Measurements from ENCODE around the gene CLGN. TPM values are rescaled to one million over a fixed set of nuclear protein-coding genes. Genes with fewer than 3 reads are reported as not detected.

CLGN gene
- total RNA-seq, 1 experiment from 2014 or later, result 10.7 TPM

DNA sequence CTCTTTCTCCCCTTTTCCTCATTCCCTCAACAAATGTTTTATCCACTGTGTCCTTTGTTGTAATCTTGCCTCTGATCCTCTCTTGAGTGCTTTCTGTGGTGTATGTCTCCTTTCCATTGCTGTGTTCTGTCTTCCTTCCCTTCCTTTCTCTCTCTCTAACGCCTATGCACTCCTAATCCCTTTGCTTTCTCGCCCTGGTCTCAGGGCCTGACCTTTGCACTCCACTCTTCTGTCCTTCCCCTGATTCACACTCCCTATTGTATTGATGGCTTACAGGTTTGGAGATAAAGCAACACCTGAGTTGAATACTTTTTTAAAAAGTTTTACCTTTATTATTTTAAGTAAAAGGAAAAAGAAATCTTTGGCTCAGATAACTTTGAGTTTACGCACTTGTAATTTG is 69.6 kb downstream of the CLGN start:
- CTCF ChIA-PET, result interaction anchor here (0.6 to 5.8 kb wide), 8 partner anchors 8 to 494 kb away, joined by 3 to 99 read pairs (median 36); no protein-coding TSS in a partner anchor
- no peak overlapping the region for H3K27ac Mint-ChIP-seq (ENCODE audit: low read depth, unreplicated experiment)
- no peaks in the 10 kb centered on the region for H3K36me3 Mint-ChIP-seq (ENCODE audit: insufficient read depth, unreplicated experiment)
- TF ChIP-seq, protein P1, sequence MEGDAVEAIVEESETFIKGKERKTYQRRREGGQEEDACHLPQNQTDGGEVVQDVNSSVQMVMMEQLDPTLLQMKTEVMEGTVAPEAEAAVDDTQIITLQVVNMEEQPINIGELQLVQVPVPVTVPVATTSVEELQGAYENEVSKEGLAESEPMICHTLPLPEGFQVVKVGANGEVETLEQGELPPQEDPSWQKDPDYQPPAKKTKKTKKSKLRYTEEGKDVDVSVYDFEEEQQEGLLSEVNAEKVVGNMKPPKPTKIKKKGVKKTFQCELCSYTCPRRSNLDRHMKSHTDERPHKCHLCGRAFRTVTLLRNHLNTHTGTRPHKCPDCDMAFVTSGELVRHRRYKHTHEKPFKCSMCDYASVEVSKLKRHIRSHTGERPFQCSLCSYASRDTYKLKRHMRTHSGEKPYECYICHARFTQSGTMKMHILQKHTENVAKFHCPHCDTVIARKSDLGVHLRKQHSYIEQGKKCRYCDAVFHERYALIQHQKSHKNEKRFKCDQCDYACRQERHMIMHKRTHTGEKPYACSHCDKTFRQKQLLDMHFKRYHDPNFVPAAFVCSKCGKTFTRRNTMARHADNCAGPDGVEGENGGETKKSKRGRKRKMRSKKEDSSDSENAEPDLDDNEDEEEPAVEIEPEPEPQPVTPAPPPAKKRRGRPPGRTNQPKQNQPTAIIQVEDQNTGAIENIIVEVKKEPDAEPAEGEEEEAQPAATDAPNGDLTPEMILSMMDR (IDR thresholded peaks at IDR 0.05; ENCODE audit: unreplicated experiment), result no peak
- H3K27me3 Mint-ChIP-seq (ENCODE audit: insufficient read depth, unreplicated experiment), result peaks cover 13% of the 10 kb centered on the region
- H3K9me3 Mint-ChIP-seq (ENCODE audit: unreplicated experiment), result no peaks in the 10 kb centered on the region
- no peak for DNase-seq (ENCODE audit: unreplicated experiment)
- POLR2A ChIA-PET, result no interaction called here
- peaks cover 8% of the 10 kb centered on the region for H3K4me1 Mint-ChIP-seq (ENCODE audit: insufficient read depth, unreplicated experiment)
- BruUV-seq (replicated peaks), result no TSS peak
- H3K4me3 Mint-ChIP-seq (ENCODE audit: unreplicated experiment), result no peak overlapping the region
- intact Hi-C loops (cut with micrococcal nuclease), result no loop called here

DNA sequence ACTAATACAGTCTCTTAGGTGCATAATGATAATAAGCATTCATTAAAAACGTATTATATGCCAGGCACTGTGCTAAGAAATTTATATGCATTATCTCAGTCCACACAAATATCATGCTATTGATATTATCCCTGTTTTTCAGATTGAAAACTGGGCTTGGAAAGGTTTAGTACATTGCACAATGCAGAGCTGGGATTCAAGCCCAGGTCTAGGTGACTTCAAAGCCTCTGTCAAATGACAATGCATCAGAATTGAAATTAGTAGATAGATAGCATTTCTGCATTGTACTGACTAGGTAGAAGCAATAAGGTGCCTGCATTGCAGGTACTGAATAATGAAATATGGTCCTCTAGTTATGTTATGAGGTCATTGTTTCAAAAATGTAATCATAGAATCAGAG is 72.2 kb downstream of the CLGN start:
- POLR2A ChIA-PET, result no interaction called here

DNA sequence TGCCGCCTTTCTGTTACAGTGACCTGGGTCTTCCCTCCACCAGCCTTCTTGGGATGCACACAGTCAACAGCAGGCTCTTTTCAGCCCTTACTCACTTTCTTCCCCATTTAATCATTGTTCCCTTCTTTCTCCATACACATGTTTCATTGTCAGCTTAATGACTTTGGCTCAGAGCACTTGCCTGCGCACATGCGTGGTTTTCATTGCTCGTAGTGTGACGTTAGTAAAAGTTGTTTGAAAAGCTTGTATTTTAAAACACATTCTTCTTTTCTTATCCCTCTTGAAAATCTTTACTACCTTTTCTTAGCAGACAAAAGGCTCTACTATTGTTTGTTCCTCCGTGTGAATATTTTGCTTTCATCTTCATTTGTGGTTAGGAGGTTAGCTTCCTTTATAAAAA is 73.7 kb downstream of the CLGN start:
- BruUV-seq (replicated peaks), result no TSS peak
- POLR2A ChIA-PET, result interaction anchor here (0.7 kb wide), 1 partner anchor 23 kb away, joined by 4 read pairs; no protein-coding TSS in a partner anchor
- H3K36me3 Mint-ChIP-seq (ENCODE audit: insufficient read depth, unreplicated experiment), result no peaks in the 10 kb centered on the region
- H3K9me3 Mint-ChIP-seq (ENCODE audit: unreplicated experiment), result no peaks in the 10 kb centered on the region
- H3K4me3 Mint-ChIP-seq (ENCODE audit: unreplicated experiment), result no peak overlapping the region
- H3K27me3 Mint-ChIP-seq (ENCODE audit: insufficient read depth, unreplicated experiment), result peaks cover 27% of the 10 kb centered on the region
- TF ChIP-seq, protein P1 (IDR thresholded peaks at IDR 0.05; ENCODE audit: unreplicated experiment), result no peak
- CTCF ChIA-PET, result interaction anchor here (0.6 to 0.7 kb wide), 2 partner anchors 168 to 552 kb away, joined by 4 read pairs; no protein-coding TSS in a partner anchor
- DNase-seq (ENCODE audit: unreplicated experiment), result no peak
- H3K4me1 Mint-ChIP-seq (ENCODE audit: insufficient read depth, unreplicated experiment), result no peaks in the 10 kb centered on the region
- no peak overlapping the region for H3K27ac Mint-ChIP-seq (ENCODE audit: low read depth, unreplicated experiment)
- intact Hi-C loops (cut with micrococcal nuclease), result no loop called here

More for the DNA sequence above, 72.2 kb downstream of the CLGN start:
- BruUV-seq (replicated peaks), result no TSS peak
- intact Hi-C loops (cut with micrococcal nuclease), result no loop called here
- Mint-ChIP-seq H3K36me3 (ENCODE audit: insufficient read depth, unreplicated experiment) (no peaks in the 10 kb centered on the region), H3K27me3 (ENCODE audit: insufficient read depth, unreplicated experiment) (peaks cover 15% of the 10 kb centered on the region), H3K4me1 (ENCODE audit: insufficient read depth, unreplicated experiment) (peaks cover 8% of the 10 kb centered on the region), H3K9me3 (ENCODE audit: unreplicated experiment) (no peaks in the 10 kb centered on the region), H3K4me3 (ENCODE audit: unreplicated experiment) (no peak overlapping the region), H3K27ac (ENCODE audit: low read depth, unreplicated experiment) (no peak overlapping the region)
- CTCF ChIA-PET, result no interaction called here
- no peak for DNase-seq (ENCODE audit: unreplicated experiment)
- TF ChIP-seq, protein P1 (IDR thresholded peaks at IDR 0.05; ENCODE audit: unreplicated experiment), result no peak

DNA sequence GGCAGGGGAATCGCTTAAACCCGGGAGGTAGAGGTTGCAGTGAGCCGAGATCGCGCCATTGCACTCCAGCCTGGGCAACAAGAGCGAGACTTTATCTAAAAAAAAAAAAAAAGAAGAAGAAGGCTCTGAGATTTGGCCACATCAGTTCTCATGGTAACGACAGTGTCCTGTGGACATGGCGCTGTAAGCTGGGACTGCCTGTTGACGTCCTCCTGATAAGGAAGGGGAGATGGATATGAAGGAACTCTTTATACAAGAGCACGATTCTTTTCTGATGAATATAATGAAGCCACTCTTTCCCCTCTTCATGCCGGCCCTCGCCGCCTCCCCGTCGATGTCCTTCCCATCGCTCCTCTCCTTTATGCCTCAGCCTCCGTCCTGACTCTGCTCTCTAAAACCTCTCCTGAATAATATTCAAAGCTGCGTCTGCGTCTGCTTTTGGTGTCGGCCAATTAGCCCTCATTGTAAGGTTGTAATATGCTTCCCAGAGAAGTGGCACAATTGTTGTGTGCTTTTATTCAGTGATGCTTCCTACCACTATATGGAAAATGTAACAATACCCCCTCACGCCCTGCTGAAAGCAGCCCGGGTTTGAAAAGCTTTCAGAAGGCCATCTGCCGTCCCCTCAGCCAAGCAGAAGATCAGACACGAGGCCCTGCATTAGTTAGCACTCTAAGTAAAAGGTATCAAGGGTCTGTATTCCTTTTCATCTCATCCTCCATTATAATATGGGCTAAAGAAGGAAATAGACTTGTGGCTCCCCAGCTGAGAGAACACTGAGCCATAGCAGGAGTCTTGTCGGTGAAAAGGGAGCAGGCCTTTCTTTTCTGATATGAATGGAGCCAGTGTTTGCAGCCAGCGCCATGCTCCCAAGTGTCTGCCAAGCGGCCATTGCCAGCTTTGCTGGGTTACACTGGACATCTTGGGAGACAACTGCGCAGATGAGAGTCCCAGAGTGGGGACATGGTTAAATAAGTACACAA is 76.1 kb downstream of the CLGN start:
- POLR2A ChIA-PET, result interaction anchor here (1.6 kb wide), 1 partner anchor 22 kb away, joined by 4 read pairs; no protein-coding TSS in a partner anchor

More for the DNA sequence above, 76.1 kb downstream of the CLGN start:
- DNase-seq (ENCODE audit: unreplicated experiment), result no peak
- Mint-ChIP-seq H3K36me3 (ENCODE audit: insufficient read depth, unreplicated experiment) (no peaks in the 10 kb centered on the region), H3K27ac (ENCODE audit: low read depth, unreplicated experiment) (no peak overlapping the region), H3K27me3 (ENCODE audit: insufficient read depth, unreplicated experiment) (peaks cover 15% of the 10 kb centered on the region), H3K4me1 (ENCODE audit: insufficient read depth, unreplicated experiment) (no peaks in the 10 kb centered on the region), H3K9me3 (ENCODE audit: unreplicated experiment) (no peaks in the 10 kb centered on the region), H3K4me3 (ENCODE audit: unreplicated experiment) (no peak overlapping the region)
- BruUV-seq (replicated peaks), result no TSS peak
- TF ChIP-seq, protein P1 (IDR thresholded peaks at IDR 0.05; ENCODE audit: unreplicated experiment), result no peak
- CTCF ChIA-PET, result interaction anchor here (0.6 to 5.2 kb wide), 8 partner anchors 9 to 699 kb away, joined by 3 to 41 read pairs (median 4); no protein-coding TSS in a partner anchor
- intact Hi-C loops (cut with micrococcal nuclease), result no loop called here
